Tibial nerve (tissue), 3 donors: ENCODE data around the gene FAF2.

ENCODE experiments used
- CTCF ChIP-seq, 5 experiments: fragments of 200-600 bp in 3 of 5; fragments of 450-650 bp in 2 of 5; sonication (generic) in 3 of 5; IDR thresholded peaks; one replicate each; pipeline ENCODE4 v1.5.1; 2016 to 2019; ENCODE audit warnings: antibody characterized with exemption in 5 of 5, mild to moderate bottlenecking in 3 of 5, moderate library complexity in 2 of 5
- POLR2A ChIP-seq, 2 donors: fragments of 450-650 bp; IDR thresholded peaks; one replicate each; pipeline ENCODE4 v1.6.1; 2017; ENCODE audit warnings: antibody characterized with exemption in 2 of 2, mild to moderate bottlenecking in 2 of 2, moderate library complexity in 2 of 2

- no peak for TF ChIP-seq CTCF (IDR thresholded peaks at IDR 0.05)
- TF ChIP-seq POLR2A (IDR thresholded peaks at IDR 0.05), result no peak
Observed at GRCh38 chr5:176521699-176522263, 73.6 kb downstream of the FAF2 start.
